ENCODE measurements around the gene GTF2IRD1. TPM values are rescaled to one million over a fixed set of nuclear protein-coding genes. Genes with fewer than 3 reads are reported as not detected.

GTF2IRD1 gene
- total and polyA plus RNA-seq, 2 experiments from 2014 or later = 34.9 to 39.6 TPM

GRCh38 chr7:74606909-74607510 lies 153.3 kb downstream of the GTF2IRD1 start:
- no peaks in the 10 kb centered on the region for H3K79me2 ChIP-seq
- H3K4me2 ChIP-seq = peak overlapping the region; percentile 85
- peaks cover 19% of the 10 kb centered on the region for H3K4me1 ChIP-seq (ENCODE audit: insufficient read depth)
- DNase-seq (ENCODE audit: low spot score) = no peak
- peak overlapping the region; percentile 52 for H3K27ac ChIP-seq
- no peaks in the 10 kb centered on the region for H4K20me1 ChIP-seq (ENCODE audit: insufficient read depth, poor library complexity, severe bottlenecking)
- H2AFZ ChIP-seq = peak overlapping the region; percentile 63
- no peaks in the 10 kb centered on the region for H3K9me2 ChIP-seq (replicated peaks; ENCODE audit: insufficient read depth)
- 67% methylated on average over 15 of the region's 15 CpGs for WGBS (ENCODE audit: low lambda C conversion rate, missing lambda C conversion rate)
- no peaks in the 10 kb centered on the region for H3K9me3 ChIP-seq (ENCODE audit: low read depth)
- H3K36me3 ChIP-seq (replicated peaks; ENCODE audit: insufficient read depth, low read depth) = no peaks in the 10 kb centered on the region
- TF ChIP-seq EZH2 (IDR thresholded peaks at IDR 0.05; ENCODE audit: borderline replicate concordance) (no peak), EZH2phosphoT487 (IDR thresholded peaks at IDR 0.05; ENCODE audit: low read depth, severe bottlenecking, unreplicated experiment) (no peak), CTCF (IDR thresholded peaks at IDR 0.05; ENCODE audit: poor library complexity) (no peak)
- no peaks in the 10 kb centered on the region for H3K27me3 ChIP-seq
- H3K4me3 ChIP-seq = no peak overlapping the region

DNA sequence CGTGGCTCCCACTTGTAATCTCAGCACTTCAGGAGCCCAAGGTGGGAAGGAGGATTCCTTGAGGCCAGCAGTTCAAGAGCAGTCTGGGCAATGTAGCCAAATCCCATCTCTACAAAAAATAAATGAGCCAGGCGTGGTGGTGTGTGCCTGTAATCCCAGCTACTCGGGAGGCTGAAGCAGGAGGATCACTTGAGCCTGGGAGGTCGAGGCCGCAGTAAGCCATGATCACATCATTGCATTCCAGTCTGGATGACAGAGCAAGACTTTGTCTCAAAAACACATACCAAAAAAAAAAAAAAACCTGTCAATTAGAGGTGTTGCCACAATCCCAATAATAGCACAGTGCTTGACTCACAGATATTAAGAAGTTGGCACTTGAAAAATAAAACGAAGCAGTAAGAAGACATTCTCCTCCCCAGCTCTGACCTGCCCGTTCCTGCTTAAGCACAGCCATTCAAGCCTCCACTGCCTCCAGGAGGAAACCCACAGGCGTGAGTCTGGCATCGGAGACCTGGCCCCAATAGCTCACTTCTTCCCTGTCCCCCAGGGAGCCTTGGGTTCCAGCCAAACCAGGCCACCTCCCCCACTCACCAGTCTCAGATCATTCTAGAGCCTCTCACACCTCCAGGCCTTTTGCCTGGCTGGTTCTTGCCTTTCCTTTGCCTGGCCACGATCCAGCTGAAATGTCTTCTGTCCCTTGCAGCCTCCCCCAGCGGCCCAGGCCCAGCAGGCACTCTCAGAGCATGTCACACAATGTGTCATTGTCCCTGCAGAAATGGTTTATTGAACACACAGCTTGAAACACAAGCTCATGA lies 158.5 kb downstream of the GTF2IRD1 start:
- TF ChIP-seq CTCF (IDR thresholded peaks at IDR 0.05; ENCODE audit: poor library complexity) (no peak), EZH2phosphoT487 (IDR thresholded peaks at IDR 0.05; ENCODE audit: low read depth, severe bottlenecking, unreplicated experiment) (no peak), EZH2 (IDR thresholded peaks at IDR 0.05; ENCODE audit: borderline replicate concordance) (no peak)
- H3K4me2 ChIP-seq = no peak overlapping the region
- WGBS (ENCODE audit: low lambda C conversion rate, missing lambda C conversion rate) = 70% methylated on average over 11 of the region's 11 CpGs
- no peak overlapping the region for H3K27ac ChIP-seq
- H3K9me3 ChIP-seq (ENCODE audit: low read depth) = no peaks in the 10 kb centered on the region
- H3K9me2 ChIP-seq (replicated peaks; ENCODE audit: insufficient read depth) = no peaks in the 10 kb centered on the region
- DNase-seq (ENCODE audit: low spot score) = no peak
- H3K27me3 ChIP-seq = no peaks in the 10 kb centered on the region
- peaks cover 11% of the 10 kb centered on the region for H3K4me1 ChIP-seq (ENCODE audit: insufficient read depth)
- no peaks in the 10 kb centered on the region for H3K36me3 ChIP-seq (replicated peaks; ENCODE audit: insufficient read depth, low read depth)
- H4K20me1 ChIP-seq (ENCODE audit: insufficient read depth, poor library complexity, severe bottlenecking) = no peaks in the 10 kb centered on the region
- no peak overlapping the region for H2AFZ ChIP-seq
- H3K4me3 ChIP-seq = no peak overlapping the region
- no peaks in the 10 kb centered on the region for H3K79me2 ChIP-seq

GRCh38 chr7:74615933-74616780 lies 162.5 kb downstream of the GTF2IRD1 start:
- WGBS (ENCODE audit: low lambda C conversion rate, missing lambda C conversion rate) = 94% methylated on average over 13 of the region's 13 CpGs

More at GRCh38 chr7:74615933-74616780, 162.5 kb downstream of the GTF2IRD1 start:
- Histone ChIP-seq H3K4me3 (no peak overlapping the region), H3K27me3 (no peaks in the 10 kb centered on the region), H3K4me2 (no peak overlapping the region), H3K9me3 (ENCODE audit: low read depth) (no peaks in the 10 kb centered on the region), H2AFZ (no peak overlapping the region), H3K4me1 (ENCODE audit: insufficient read depth) (peaks cover 6% of the 10 kb centered on the region), H3K27ac (no peak overlapping the region), H3K36me3 (replicated peaks; ENCODE audit: insufficient read depth, low read depth) (no peaks in the 10 kb centered on the region), H3K79me2 (no peaks in the 10 kb centered on the region), H4K20me1 (ENCODE audit: insufficient read depth, poor library complexity, severe bottlenecking) (no peaks in the 10 kb centered on the region), H3K9me2 (replicated peaks; ENCODE audit: insufficient read depth) (no peaks in the 10 kb centered on the region)
- DNase-seq (ENCODE audit: low spot score) = no peak
- TF ChIP-seq CTCF (IDR thresholded peaks at IDR 0.05; ENCODE audit: poor library complexity) (no peak), EZH2phosphoT487 (IDR thresholded peaks at IDR 0.05; ENCODE audit: low read depth, severe bottlenecking, unreplicated experiment) (no peak), EZH2 (IDR thresholded peaks at IDR 0.05; ENCODE audit: borderline replicate concordance) (no peak)

Measured in hepatocyte (in vitro differentiated cells).